Body of pancreas (tissue), 4 donors: ENCODE data around the gene MYPOP.

Experiments used
- CTCF ChIP-seq, 7 experiments: fragments of 450-650 bp in 4 of 7; fragments of 200-600 bp in 3 of 7; sonication (generic) in 3 of 7; IDR thresholded peaks; one replicate each; pipeline ENCODE4 v1.5.1; 2016 to 2019; ENCODE audit warnings: antibody characterized with exemption in 7 of 7
- POLR2A ChIP-seq, 3 donors: fragments of 450-650 bp; IDR thresholded peaks; one replicate each; pipeline ENCODE4 v1.6.1; 2016; ENCODE audit warnings: antibody characterized with exemption in 3 of 3, mild to moderate bottlenecking in 2 of 3

GRCh38 chr19:45852983-45853382 lies 49.4 kb downstream of the MYPOP start:
- TF ChIP-seq CTCF (IDR thresholded peaks at IDR 0.05) (no peak), POLR2A (IDR thresholded peaks at IDR 0.05) (no peak)
